HEK293T (cell line): ENCODE results near the gene KNTC1.

Source experiments
- BHLHE40 ChIP-seq: fragments of 450-650 bp; IDR thresholded peaks from 2 replicates; pipeline ENCODE4 v1.6.1; 2016; ENCODE audit warnings: mild to moderate bottlenecking, moderate library complexity, borderline replicate concordance
- ELF4 ChIP-seq: fragments of 450-650 bp; IDR thresholded peaks from 2 replicates; pipeline ENCODE4 v1.6.1; 2017; ENCODE audit warnings: antibody characterized with exemption
- FOXA1 ChIP-seq: fragments of 450-650 bp; IDR thresholded peaks from 2 replicates; pipeline ENCODE4 v1.6.1; 2016; ENCODE audit warnings: mild to moderate bottlenecking
- FOXK2 ChIP-seq: fragments of 450-650 bp; IDR thresholded peaks from 2 replicates; pipeline ENCODE4 v1.6.1; 2016; ENCODE audit warnings: mild to moderate bottlenecking
- FOXM1 ChIP-seq: fragments of 450-650 bp; IDR thresholded peaks from 2 replicates; pipeline ENCODE4 v1.6.1; 2017; ENCODE audit warnings: mild to moderate bottlenecking, borderline replicate concordance
- PKNOX1 ChIP-seq: fragments of 450-650 bp; IDR thresholded peaks from 2 replicates; pipeline ENCODE4 v1.6.1; 2016
- TARDBP ChIP-seq: fragments of 450-650 bp; IDR thresholded peaks from 2 replicates; pipeline ENCODE4 v1.6.1; 2016

- TF ChIP-seq FOXK2, result no peak
- no peak for TF ChIP-seq ELF4
- no peak for TF ChIP-seq PKNOX1
- TF ChIP-seq FOXA1, result no peak
- no peak for TF ChIP-seq TARDBP
- no peak for TF ChIP-seq BHLHE40
- no peak for TF ChIP-seq FOXM1
Observed at GRCh38 chr12:122527478-122527944, 462 bp downstream of the KNTC1 start.
